Muscle of arm (tissue), 12 donors: ENCODE data around the gene LGR5. TPM values are rescaled to one million over a fixed set of nuclear protein-coding genes. Genes with fewer than 3 reads are reported as not detected.
"Not testable (repeated sequence)": the region's sequence is repeated elsewhere in the genome, so short reads cannot be mapped to it uniquely, and the experiment has no call there.

ENCODE experiments used
- DNase-seq: peaks from one replicate; pipeline ENCODE4 v3.0.0-alpha.2; 2013
- polyA plus RNA-seq, 12 donors: library from polyadenylated mRNA; unstranded; fragments of 120-200 nt; gene quantifications; one replicate each; pipeline ENCODE4 v1.2.1, GENCODE V29; 2013; ENCODE audit not compliant: insufficient read length in 12 of 12

LGR5 gene
- polyA plus RNA-seq, 12 donors, result 3.1 to 24.8 (median 5.9) TPM; not detected in 1

GRCh38 chr12:71541583-71541982 lies 102.0 kb downstream of the LGR5 start:
- no peak for DNase-seq

- DNase-seq, result no peak
Measured at GRCh38 chr12:71546322-71546861, 106.8 kb downstream of the LGR5 start.

- no peak for DNase-seq
Measured at GRCh38 chr12:71548893-71549292, 109.3 kb downstream of the LGR5 start.

- peak; percentile 17 for DNase-seq
Measured at GRCh38 chr12:71551529-71551928, 111.9 kb downstream of the LGR5 start.

GRCh38 chr12:71552728-71553501 lies 113.3 kb downstream of the LGR5 start:
- no peak for DNase-seq

- DNase-seq, result no peak
Measured at GRCh38 chr12:71555191-71555590, 115.6 kb downstream of the LGR5 start.

- not testable (repeated sequence) for DNase-seq
Measured at GRCh38 chr12:71555789-71556188, 116.2 kb downstream of the LGR5 start.

GRCh38 chr12:71556448-71556847 lies 116.8 kb downstream of the LGR5 start:
- DNase-seq, result no peak

- no peak for DNase-seq
Measured at GRCh38 chr12:71556875-71557274, 117.3 kb downstream of the LGR5 start.

- DNase-seq, result peak; percentile 15
Measured at GRCh38 chr12:71558445-71558844, 118.8 kb downstream of the LGR5 start.

GRCh38 chr12:71562676-71563595 lies 123.3 kb downstream of the LGR5 start:
- no peak for DNase-seq

GRCh38 chr12:71565535-71565934 lies 125.9 kb downstream of the LGR5 start:
- no peak for DNase-seq

GRCh38 chr12:71566655-71567054 lies 127.1 kb downstream of the LGR5 start:
- no peak for DNase-seq

GRCh38 chr12:71567537-71567936 lies 127.9 kb downstream of the LGR5 start:
- DNase-seq, result no peak

- not testable (repeated sequence) for DNase-seq
Measured at GRCh38 chr12:71569885-71570284, 130.3 kb downstream of the LGR5 start.

- peak; percentile 9 for DNase-seq
Measured at GRCh38 chr12:71576496-71576895, 136.9 kb downstream of the LGR5 start.

- no peak for DNase-seq
Measured at GRCh38 chr12:71578694-71579258, 139.2 kb downstream of the LGR5 start.

GRCh38 chr12:71581206-71581605 lies 141.6 kb downstream of the LGR5 start:
- no peak for DNase-seq

- no peak for DNase-seq
Measured at GRCh38 chr12:71582925-71583324, 143.3 kb downstream of the LGR5 start.

GRCh38 chr12:71584356-71584755 lies 144.8 kb downstream of the LGR5 start:
- DNase-seq, result no peak

GRCh38 chr12:71585218-71585617 lies 145.6 kb downstream of the LGR5 start:
- no peak for DNase-seq

- DNase-seq, result no peak
Measured at GRCh38 chr12:71587012-71587411, 147.4 kb downstream of the LGR5 start.
